Transverse colon (tissue), 3 donors: ENCODE data around the gene TMEM240.
"Not testable (repeated sequence)": the region's sequence is repeated elsewhere in the genome, so short reads cannot be mapped to it uniquely, and the experiment has no call there.

Source experiments
- CTCF ChIP-seq, 5 experiments: fragments of 200-600 bp in 3 of 5; fragments of 450-650 bp in 2 of 5; sonication (generic) in 3 of 5; IDR thresholded peaks; 1 replicate in 2 of 5; 2 replicates in 3 of 5; pipeline ENCODE4 v1.5.1; 2016 to 2017; ENCODE audit warnings: antibody characterized with exemption in 5 of 5, inconsistent platforms in 3 of 5, mild to moderate bottlenecking in 2 of 5, moderate library complexity in 1 of 5
- EP300 ChIP-seq: sonication (generic); formaldehyde crosslinking; IDR thresholded peaks from one replicate; pipeline ENCODE4 v1.6.1; 2017; ENCODE audit warnings: antibody characterized with exemption, low read depth
- POLR2A ChIP-seq: fragments of 450-650 bp; IDR thresholded peaks from one replicate; pipeline ENCODE4 v1.6.1; 2016; ENCODE audit warnings: antibody characterized with exemption, mild to moderate bottlenecking, moderate library complexity

- TF ChIP-seq EP300; CTCF (IDR thresholded peaks at IDR 0.05); POLR2A: not testable (repeated sequence)
These were observed 17.3 kb upstream of the TMEM240 start for GRCh38 chr1:1557688-1558087.
